AG10803 (cell line): Measurements from ENCODE around the gene BOK.

ENCODE experiments used
- DNase-seq: peaks from one replicate; pipeline ENCODE4 v3.0.0; 2010; ENCODE audit warnings: low read depth
- H3K4me3 ChIP-seq: 2 replicates; pipeline ENCODE4 v1.5.1; 2011; ENCODE audit warnings: mild to moderate bottlenecking, low read length, control low read depth
- CTCF ChIP-seq: conservative IDR thresholded peaks from 2 replicates; pipeline ENCODE4 v1.5.1; 2011; ENCODE audit warnings: mild to moderate bottlenecking, low read length, control low read depth, inconsistent platforms

BOK gene

GRCh38 chr2:241558532-241559322 lies at the start of gene BOK:
TSS of gene BOK (plus strand) at chr2:241558745. CDS start at chr2:241559484, 739 bp downstream.
- peak; percentile 76 for DNase-seq
- peak within 1 kb of the TSS; percentile 63 for H3K4me3 ChIP-seq
- no peak for TF ChIP-seq CTCF

GRCh38 chr2:241509155-241509784 lies 49.3 kb upstream of the BOK start:
- H3K4me3 ChIP-seq, result peak overlapping the region; percentile 74
- no peak for DNase-seq
- TF ChIP-seq CTCF, result no peak

- DNase-seq, result no peak
- no peak for TF ChIP-seq CTCF
- no peak overlapping the region for H3K4me3 ChIP-seq
Measured at GRCh38 chr2:241511091-241511741, 47.3 kb upstream of the BOK start.

- peak; percentile 17 for DNase-seq
- no peak for TF ChIP-seq CTCF
- no peak overlapping the region for H3K4me3 ChIP-seq
Measured at GRCh38 chr2:241514553-241514952, 44.0 kb upstream of the BOK start.

- DNase-seq, result peak; percentile 40
- no peak for TF ChIP-seq CTCF
- no peak overlapping the region for H3K4me3 ChIP-seq
Measured at GRCh38 chr2:241514986-241515737, 43.4 kb upstream of the BOK start.

GRCh38 chr2:241516520-241516965 lies 42.0 kb upstream of the BOK start:
- no peak overlapping the region for H3K4me3 ChIP-seq
- no peak for DNase-seq
- TF ChIP-seq CTCF, result no peak
